AG08395 (cell line): Measurements from ENCODE around the gene ATP5PO.

Experiments used
- DNase-seq: peaks from one replicate; pipeline ENCODE4 v3.0.0; 2012; ENCODE audit warnings: mixed read lengths, low spot score

Gene ATP5PO, protein sequence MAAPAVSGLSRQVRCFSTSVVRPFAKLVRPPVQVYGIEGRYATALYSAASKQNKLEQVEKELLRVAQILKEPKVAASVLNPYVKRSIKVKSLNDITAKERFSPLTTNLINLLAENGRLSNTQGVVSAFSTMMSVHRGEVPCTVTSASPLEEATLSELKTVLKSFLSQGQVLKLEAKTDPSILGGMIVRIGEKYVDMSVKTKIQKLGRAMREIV

DNA sequence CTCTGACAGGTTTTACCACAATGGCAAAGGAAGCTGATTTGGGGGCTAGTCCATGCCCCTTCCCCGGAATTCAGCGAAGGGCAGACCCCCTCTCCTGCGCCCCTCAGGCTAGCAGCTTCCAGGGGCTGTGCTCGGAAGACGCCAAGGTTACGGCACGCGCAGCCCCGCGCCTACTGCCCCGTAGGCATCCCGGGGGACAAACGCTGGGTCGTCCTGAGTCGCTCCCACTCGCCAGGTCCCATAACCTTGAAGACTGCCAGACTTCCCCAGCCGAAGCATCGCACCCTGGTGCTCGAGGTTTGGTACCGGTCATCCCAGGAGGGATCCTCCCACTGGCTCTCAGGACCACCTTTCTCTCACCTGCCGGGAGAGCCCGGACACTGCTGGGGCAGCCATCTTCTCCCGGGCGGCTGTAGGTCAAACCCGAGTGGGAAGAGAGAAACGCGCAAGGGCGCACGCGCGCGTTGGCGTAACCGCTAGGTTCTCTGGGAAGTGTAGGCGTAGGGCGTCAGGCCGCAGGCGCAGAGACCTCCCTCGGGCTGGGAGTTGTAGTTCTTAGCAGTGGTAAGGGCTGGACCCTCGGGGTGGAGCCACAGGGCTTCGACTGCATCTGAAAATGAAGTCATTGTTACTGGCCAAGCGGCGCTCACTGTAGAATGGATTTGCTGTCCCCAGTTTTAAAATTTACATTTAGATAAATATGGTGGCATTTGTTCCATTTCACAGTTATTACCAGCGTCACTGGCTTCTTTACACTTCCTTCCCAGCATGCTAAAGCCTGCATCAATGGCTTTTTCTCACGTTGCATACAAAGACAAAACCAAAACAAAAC is at the start of gene ATP5PO:
TSS of gene ATP5PO (minus strand) at position 437 of the 832 bp plus-strand sequence. CDS start at position 396, 41 bp downstream.
- DNase-seq: peak; percentile 99

DNA sequence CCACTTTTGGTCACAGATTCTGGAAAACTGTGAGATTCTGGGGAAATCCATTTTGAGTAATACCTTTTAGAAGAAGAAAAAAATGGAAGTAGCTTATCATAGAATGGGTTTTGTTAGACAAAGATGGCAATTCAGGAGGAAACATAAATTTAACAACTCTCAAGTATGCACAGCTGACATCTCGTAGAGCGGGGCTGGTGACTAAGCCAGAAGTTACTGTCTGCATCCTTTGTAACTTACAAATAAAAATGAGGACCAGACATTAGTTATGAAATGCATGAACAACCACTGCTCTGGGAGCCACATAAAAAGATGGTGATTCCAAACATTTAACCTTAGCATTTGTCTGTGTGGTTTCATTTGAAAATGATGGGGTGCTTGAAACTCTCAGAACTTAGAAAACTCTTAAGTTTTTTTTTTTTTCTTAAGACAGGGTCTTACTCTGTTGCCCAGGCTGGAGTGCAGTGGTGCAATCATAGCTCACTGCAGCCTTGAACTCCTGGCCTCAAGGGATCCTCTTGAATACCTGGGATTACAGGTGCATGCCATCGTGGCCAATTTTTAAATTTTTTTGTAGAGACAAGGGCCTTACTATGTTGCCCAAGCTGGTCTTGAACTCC is 49.2 kb upstream of the ATP5PO start:
- DNase-seq: peak; percentile 61

DNA sequence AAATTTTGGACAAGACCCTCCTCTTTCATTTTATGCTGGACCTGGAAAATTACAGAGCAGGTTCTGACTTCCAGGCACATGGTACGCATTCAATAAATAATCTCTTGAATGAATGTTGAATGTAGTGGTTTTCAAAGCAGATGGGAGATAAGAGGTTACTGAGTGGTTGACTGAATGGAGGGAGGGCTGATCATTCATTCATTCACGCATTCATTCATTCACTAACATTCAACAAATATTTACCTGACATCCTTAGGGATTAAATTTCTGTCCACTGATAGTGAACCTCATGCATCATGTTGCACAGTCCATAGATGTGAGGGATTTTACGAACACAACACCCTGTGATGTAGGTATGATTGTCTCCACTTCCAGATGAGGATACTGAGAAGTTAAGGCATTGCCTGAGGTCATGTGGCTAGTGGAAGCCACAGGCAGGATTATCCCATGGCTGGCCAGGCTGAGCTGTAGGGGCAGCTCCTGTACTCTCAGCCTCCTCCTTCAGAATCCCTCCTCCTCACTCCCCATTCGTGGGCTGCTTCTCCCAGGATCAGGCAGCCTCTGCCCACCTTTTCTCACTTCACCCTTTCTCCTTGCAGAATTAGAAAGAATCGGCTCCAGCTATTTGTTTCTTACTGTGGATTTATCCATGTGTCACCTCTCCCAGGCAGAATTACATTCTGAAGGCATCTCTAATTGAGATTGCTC is 48.4 kb upstream of the ATP5PO start:
- DNase-seq: no peak

DNA sequence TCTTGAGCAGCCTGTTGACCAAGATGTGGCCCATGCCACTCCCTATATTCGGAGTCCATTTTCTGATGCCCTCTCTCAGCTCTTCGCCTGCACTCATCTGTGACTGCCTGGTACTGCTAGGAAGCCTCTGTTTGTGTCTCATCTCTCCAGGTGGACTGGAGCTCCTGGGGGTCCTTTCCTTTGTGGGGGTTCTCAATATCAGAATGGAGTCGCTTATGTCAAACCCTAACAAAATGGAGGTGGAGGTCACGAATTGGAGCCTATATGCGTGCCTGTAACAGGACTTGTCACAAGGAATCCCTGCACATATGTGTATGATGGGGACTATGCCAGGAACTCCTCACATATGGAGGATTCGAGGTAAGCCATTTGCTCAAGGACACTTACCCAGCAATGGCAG is 46.7 kb upstream of the ATP5PO start:
- DNase-seq: no peak

DNA sequence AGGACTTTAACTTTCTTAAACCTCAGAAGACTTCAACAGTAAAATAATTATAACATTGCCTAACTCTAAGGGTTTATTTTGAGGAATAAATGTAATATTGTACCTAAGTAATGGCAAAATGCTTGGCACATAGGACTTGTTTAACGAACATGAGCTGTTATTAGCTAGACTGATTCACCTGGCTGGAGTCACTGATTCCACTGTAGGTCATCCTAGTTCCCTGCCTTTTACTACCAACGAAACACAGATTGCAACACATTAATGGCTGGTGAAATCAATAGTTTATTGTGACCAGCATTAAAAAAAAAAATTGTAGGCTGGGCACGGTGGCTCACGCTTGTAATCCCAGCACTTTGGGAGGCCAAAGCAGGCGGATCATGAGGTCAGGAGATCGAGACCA is 45.5 kb upstream of the ATP5PO start:
- DNase-seq: no peak

DNA sequence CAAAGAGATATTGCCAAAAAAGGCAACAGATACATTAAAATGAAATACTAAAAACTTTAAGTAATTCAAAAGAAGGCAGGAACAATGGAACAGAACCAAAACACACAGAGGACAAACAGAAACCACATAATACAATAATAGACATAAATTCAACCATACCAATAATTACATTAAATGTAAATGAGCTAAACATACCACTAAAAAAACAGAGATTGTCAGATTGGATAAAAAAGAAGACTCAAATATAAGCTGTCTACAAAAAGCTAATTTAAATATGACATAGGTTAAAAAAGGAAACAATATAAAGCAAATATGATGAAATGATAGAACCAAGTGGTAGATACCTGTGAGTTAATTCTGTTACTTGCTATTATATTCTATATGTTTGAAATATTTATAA is 44.1 kb upstream of the ATP5PO start:
- no peak for DNase-seq

DNA sequence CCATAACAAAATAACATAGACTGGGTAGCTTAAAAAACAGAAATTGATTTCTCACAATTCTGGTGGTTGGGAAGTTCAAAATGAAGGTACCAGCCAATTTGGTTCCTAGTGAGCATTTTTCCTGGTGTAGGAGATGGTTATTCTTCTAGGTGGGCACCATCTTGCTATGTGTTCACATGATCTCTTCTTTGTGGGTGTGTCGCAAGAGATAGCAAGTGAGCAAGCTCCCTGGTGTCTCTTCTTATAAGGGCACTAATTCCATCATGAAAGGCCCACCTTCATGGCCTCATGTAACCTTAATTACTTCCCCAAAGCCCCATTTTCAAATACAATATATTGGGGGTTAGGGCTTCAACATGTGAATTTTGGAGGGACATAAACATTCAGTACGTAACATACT is 38.8 kb upstream of the ATP5PO start:
- no peak for DNase-seq

DNA sequence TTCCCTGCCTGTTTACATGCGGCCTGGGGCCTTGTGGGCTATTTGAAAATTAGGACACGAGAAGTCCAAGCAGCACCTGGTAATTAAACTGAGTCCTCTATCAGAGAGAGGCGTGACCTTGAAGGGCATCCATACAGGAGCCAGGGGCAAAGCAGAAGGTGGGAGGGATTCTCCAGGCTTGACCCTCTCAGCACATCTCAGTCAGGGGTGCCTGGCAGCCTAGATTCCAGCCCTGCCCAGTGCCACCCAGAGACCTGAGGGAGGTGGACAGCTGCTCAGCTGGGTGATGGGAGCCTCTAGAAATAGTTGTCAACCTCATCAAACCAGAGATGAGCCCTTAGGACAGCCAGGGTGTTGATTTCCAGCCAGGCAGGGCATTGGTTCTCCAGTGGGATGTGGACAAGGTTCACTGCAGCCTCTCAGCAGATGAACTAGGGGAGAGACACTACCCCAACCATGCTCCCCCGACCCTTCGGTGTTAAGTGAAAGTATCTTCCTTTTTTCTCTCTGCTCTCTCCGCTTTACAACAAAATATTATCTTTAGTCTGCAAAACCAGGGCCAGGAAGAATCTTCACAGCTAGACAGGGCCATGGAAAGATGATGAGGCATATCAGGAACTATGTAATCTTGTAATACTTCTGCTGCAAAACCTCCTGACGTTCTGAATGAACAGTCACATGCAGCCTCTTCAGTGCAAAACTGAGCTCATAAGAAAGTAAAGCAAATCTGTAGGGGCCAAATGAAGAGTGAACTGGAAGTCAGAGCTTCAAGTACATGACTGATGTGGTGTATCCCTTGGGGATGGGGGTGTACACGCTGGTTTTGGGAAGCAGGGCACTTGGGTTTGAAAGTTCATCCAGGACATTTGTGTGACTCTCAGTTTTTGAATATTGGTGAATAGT is 35.9 kb upstream of the ATP5PO start:
- DNase-seq: no peak

DNA sequence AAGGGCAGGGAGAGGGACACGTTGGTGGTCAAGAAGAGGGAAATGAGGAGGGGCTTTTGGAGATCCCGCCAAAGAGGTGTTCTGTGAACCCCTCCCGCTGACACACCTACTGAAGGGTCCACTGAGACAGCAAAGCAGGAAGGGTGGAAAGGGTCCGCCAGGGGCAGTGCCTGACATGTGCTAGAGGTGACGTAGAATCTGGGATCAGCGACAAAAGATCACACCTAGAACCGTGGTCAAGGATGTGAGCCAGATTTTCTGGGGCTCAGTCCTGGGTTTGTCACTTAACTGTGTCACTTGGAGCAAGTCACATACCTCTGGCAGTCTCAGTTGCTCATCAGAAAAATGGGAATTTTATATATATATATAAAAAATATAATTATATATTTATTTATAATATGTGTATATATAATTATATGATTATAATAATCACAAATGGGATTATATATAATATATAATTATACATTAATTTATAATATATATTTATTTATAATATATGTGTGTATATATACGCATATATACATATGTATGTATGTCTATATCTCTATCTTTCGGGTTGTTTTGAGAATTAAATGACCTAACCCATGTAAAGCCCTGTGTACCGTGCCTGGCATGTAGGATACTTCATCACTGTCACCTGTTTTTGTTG is 35.0 kb upstream of the ATP5PO start:
- DNase-seq: no peak

DNA sequence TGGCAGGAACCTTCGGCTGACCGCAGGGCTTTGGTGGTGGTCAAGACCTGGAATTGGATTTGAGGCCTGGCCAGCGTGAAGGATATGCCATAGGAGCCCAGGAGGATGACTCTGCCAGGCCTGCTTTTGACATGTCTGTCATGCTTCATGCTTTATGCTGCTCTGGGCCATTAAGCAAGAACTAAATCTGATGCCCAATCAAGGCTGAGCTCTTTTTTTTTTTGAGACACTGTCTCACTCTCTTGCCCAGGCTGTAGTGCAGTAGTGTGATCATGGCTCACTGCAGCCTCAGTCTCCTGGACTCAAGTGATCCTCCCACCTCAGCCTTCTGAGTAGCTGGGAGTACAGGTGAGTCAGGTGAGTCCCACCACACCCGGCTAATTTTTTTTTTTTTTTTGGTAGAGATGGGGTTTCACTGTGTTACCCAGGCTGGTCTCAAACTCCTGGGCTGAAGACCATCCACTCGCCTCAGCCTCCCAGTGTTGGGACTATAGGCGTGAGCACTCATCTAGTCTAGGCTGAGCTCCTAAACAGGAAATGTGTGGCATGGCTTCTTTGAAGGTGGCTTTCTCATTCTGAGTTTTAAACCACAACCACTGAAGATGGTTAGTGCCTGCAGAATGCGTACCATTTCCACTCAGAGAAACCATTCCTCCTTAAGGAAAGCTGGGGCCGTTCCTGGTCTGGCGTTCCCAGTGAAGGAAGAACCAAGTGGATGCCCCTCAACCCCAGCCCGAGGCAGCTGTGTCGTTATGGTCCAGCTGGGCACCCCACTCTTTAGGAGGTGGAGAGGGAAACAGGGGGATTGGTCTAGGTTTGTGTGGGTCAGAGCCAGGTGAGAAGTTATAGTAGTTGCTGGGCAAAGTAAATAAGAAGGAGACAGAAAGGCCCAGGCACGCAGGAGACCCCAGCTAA is 34.2 kb upstream of the ATP5PO start:
- no peak for DNase-seq

DNA sequence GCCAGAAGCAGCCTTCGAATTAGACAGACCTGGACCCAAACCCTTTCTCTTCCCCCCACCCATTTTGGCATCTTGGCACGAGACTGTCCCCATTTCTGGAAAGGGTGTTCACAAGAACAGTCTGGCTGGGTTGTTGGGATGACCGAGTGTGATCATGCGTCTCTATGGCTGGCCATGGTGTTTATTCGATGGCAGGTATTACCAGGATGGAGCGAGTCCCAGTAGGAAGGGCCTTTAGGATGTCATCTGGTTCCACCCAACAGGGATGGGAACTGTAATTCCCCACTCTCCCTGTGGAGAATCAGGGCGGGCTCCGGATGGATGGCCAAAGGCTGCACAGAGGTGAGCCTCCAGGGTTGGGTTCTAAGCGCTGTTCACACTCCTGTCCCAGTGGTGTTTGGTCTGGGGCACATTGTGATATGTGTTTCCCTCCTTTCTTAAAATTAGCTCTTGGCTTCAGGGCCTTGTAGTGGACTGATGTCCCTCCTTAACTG is 33.4 kb upstream of the ATP5PO start:
- no peak for DNase-seq

DNA sequence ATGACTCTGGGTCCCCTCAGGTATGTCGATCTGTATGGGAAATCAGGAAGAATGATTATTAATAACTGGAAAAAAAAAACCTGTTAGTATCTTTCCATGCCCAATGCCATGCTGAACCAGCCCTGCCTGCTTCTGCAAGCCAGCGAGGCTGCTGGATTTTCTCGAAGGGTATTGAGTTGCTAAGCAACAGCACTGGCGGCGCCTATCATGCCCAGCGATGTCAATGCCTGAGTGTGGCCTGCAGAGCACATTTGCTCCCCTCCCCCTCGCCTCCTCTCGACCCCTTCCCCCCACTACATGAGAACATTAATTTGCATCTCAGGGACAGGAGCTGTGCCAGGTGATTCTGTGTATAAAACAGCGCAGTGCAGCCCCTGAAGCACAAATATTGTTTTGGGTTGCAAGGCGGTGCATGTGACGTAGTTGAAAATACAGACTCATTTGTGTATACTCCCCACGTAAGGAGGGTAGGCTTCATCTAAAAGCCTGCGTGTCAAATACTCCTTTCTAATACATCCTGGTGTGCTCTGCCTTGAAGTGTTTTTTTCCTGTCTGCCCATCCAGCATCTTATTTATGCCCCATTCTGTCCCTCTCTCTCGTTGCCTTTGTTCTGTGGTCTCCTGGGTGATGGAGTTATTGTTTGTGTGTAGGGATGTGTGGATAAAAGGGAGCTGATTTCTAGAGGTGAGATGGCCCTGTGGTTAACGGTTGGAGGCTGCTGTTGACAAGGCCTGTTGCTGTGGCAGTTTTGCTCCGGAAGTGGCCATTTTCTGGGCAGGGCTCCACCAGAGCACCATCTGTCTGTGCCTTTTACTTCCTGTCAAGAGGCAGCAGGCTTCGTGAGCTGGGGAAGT is 32.7 kb upstream of the ATP5PO start:
- DNase-seq: no peak

DNA sequence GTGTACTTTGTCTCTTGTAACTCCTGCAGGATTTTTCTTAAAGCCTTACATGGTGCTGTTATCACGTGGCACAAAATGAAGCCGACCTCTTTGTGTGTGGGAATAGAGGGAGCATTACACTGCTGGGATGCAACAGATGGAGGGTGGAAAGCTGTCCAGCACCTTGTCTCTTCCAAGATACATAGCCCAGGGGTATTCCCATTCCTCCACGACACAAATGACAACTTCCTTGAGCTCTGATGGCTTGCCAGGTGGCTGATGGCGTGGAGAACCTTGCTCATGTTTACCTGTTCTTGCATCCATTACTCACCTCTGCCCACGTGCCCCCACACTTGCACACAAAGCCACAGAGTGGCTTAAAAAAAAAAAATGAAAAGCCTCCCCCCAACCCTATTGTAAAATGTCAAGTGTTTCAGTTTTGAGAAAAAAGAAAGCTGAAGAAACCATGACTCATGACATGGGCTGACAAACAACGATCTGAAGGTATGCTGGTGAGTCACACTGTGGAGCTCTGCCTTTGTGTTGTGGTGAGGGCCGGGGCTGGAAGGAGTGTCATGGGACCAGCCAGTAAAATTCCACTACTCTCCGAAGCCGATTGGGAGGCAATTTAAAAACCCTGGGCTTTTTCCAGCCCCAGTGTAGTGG is 32.0 kb upstream of the ATP5PO start:
- peak; percentile 97 for DNase-seq

DNA sequence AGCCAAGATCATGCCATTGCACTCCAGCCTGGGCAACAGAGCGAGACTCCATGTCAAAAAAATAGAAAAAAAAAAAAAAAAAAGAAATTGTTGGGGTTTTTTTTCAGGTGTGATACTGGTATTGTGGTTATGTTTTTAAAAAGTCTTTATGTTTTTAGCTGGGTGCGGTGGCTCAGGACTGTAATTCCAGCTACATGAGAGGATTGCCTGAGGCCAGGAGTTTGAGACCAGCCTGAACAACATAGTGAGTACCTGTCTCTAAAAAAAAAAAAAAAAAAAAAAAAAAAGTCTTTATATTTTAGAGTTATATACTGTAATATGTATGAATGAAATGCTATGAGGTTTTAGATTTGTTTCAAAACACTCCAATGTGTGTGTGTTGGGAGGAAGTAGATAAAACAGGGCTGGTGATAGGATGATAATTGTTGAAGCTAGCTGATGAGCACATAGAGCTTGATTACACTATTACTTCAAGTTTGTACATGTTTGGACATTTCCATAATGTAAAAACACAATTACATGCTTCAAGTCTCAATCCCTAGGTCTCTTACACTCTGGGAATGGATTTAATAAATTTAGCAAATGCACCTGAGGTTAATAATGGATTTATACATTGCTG is 30.2 kb upstream of the ATP5PO start:
- no peak for DNase-seq

DNA sequence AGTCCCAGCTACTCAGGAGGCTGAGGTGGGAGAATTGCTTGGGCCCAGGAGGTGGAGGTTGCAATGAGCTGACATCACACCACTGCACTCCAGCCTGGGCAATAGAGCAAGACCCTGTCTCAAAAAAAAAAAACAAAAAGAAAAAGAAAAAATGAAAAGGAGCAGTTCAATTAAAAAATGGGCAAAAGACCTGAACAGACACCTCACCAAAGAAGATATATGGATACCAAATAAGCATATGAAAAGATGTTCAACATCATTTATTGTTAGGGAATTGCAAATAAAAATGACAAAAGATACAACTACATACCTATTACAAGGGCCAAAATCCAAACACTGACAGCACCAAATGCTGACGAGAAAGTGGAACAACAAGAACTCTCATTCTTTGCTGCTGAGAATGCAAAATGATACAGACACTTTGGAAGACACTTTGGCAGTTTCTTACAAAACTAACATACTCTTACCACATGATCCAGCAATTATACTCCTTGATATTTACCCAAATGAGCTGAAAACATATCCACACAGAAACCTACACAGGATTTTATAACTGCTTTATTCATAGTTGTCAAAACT is 28.7 kb upstream of the ATP5PO start:
- DNase-seq: no peak

DNA sequence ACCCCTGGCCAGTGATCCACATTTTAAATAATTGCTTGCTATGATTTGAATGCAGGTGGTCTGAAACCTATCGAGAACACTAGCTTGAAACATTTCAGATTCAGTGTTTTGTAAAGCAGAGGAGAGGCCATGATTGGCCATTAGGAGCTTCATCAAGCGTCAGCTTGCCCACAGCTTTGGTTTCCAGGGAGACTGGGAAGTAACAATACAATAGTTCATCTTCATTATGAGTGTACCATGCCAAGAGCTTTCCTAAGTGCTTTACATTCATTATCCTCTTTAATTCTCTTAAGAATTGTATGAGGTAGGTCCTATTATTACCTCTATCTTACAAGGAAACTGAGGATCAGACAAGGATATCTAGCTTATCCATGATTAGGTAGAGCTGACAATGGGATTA is 27.7 kb upstream of the ATP5PO start:
- no peak for DNase-seq

DNA sequence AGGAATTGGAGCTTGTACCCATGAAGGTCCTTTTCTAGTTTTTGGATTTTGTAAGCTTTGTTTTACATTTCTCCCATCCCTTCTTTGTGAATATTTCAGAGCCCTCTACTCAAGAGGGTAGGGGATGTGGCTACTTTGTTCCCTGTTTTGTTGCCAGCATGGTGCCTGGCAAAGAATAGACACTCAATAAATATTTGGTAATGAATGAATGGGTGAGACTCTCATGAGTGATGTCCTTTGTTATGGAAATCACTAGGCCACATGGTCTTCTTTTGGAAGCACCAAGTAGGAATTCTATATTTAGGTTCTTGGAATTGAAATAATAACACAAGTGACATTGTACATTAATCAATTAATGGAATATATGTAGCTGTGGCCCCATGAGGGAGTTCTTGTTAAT is 26.8 kb upstream of the ATP5PO start:
- no peak for DNase-seq

DNA sequence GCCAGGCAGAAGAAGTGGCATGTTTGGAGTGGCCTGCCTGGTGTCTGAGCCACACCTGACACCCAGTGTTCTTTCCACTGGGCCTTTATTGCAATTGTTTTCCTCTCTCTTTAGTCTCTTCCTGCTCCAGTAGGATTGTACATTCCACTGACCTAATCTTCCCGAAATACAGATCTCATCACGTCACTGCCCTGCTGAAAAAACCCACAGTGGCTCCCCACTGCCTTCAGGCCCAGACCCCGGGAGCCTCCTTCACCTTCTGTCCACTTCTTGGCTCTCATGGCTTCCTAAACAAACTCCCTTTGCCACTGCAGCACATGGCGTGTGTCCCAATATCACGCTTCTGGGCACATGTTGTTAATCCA is 25.3 kb upstream of the ATP5PO start:
- DNase-seq: no peak
